Natural killer cell treated with Interleukin-12 subunit alpha and Interleukin-12 subunit beta and Interleukin-15 and Interleukin-18, amount 100 ng/mL, for 72 hours (primary cell): ENCODE results near the gene FGD6. TPM values are rescaled to one million over a fixed set of nuclear protein-coding genes. Genes with fewer than 3 reads are reported as not detected.
A peak's percentile ranks its signal among the peaks of the same experiment; 100 is the strongest.

Experiments
- ATAC-seq, 2 donors: fragments of 150-1000 bp; cut with Tn5 transposase in 1 of 2; sonication (Bioruptor Pico), chemical (Tn5 transposase) in 1 of 2; 2 replicates each; pipeline ENCODE4 v1.10.0; 2021
- DNase-seq: peaks from one replicate; pipeline ENCODE4 v3.0.0; 2022; ENCODE audit warnings: low spot score
- H3K27ac Mint-ChIP-seq, 2 donors: 1 replicate in 1 of 2; 2 replicates in 1 of 2; pipeline ENCODE4 v1.8.0; 2022; ENCODE audit warnings: mixed read lengths in 2 of 2, mild to moderate bottlenecking in 1 of 2, moderate library complexity in 1 of 2
- H3K27me3 Mint-ChIP-seq, 2 donors: 1 replicate in 1 of 2; 2 replicates in 1 of 2; pipeline ENCODE4 v1.8.0; 2022; ENCODE audit warnings: mixed read lengths in 2 of 2
- H3K36me3 Mint-ChIP-seq: one replicate; pipeline ENCODE4 v1.8.0; 2022; ENCODE audit warnings: mixed read lengths
- H3K4me1 Mint-ChIP-seq, 2 donors: 1 replicate in 1 of 2; 2 replicates in 1 of 2; pipeline ENCODE4 v1.8.0; 2022; ENCODE audit warnings: low read depth in 2 of 2, mixed read lengths in 2 of 2, mild to moderate bottlenecking in 1 of 2
- H3K4me3 Mint-ChIP-seq: one replicate; pipeline ENCODE4 v1.8.0; 2022; ENCODE audit warnings: mixed read lengths
- H3K9me3 Mint-ChIP-seq: 2 replicates; pipeline ENCODE4 v1.8.0; 2022; ENCODE audit warnings: mixed read lengths
- total RNA-seq, 2 donors: library from RNA; stranded (reverse); gene quantifications; one replicate each; pipeline ENCODE4 v1.2.3, GENCODE V29; 2022

Gene FGD6
- total RNA-seq, 2 donors from 2014 or later, result 0.62 to 2.0 TPM

- Mint-ChIP-seq H3K27me3 (no peaks in the 10 kb centered on the region), H3K4me3 (no peak overlapping the region), H3K9me3 (no peaks in the 10 kb centered on the region), H3K4me1 (no peaks in the 10 kb centered on the region), H3K27ac (no peak overlapping the region), H3K36me3 (no peaks in the 10 kb centered on the region)
- DNase-seq, result no peak
- ATAC-seq, result no peak
Measured at GRCh38 chr12:95136598-95136997, 80.7 kb downstream of the FGD6 start.

GRCh38 chr12:95134085-95134484 lies 83.2 kb downstream of the FGD6 start:
- no peaks in the 10 kb centered on the region for H3K27me3 Mint-ChIP-seq
- no peak overlapping the region for H3K4me3 Mint-ChIP-seq
- no peaks in the 10 kb centered on the region for H3K4me1 Mint-ChIP-seq
- no peaks in the 10 kb centered on the region for H3K9me3 Mint-ChIP-seq
- H3K27ac Mint-ChIP-seq, result no peak overlapping the region
- H3K36me3 Mint-ChIP-seq, result no peaks in the 10 kb centered on the region
- DNase-seq (no peak), ATAC-seq (no peak)

- ATAC-seq, result no peak
- DNase-seq, result no peak
- Mint-ChIP-seq H3K4me1 (no peaks in the 10 kb centered on the region), H3K4me3 (no peak overlapping the region), H3K36me3 (no peaks in the 10 kb centered on the region), H3K27me3 (no peaks in the 10 kb centered on the region), H3K27ac (no peak overlapping the region), H3K9me3 (no peaks in the 10 kb centered on the region)
Measured at GRCh38 chr12:95131589-95132340, 85.5 kb downstream of the FGD6 start.

- Mint-ChIP-seq H3K36me3 (no peaks in the 10 kb centered on the region), H3K4me3 (no peak overlapping the region)
- DNase-seq, result no peak
Measured at GRCh38 chr12:95130096-95130495, 87.2 kb downstream of the FGD6 start.

GRCh38 chr12:95129115-95129514 lies 88.2 kb downstream of the FGD6 start:
- H3K4me3 Mint-ChIP-seq, result no peak overlapping the region
- no peak overlapping the region for H3K27ac Mint-ChIP-seq
- DNase-seq (no peak), ATAC-seq (no peak)
- no peaks in the 10 kb centered on the region for H3K27me3 Mint-ChIP-seq
- H3K9me3 Mint-ChIP-seq, result no peaks in the 10 kb centered on the region
- H3K4me1 Mint-ChIP-seq, result no peaks in the 10 kb centered on the region
- H3K36me3 Mint-ChIP-seq, result no peaks in the 10 kb centered on the region

More at GRCh38 chr12:95130096-95130495, 87.2 kb downstream of the FGD6 start:
- no peaks in the 10 kb centered on the region for H3K4me1 Mint-ChIP-seq
- no peak for ATAC-seq
- H3K27me3 Mint-ChIP-seq, result no peaks in the 10 kb centered on the region
- H3K27ac Mint-ChIP-seq, result no peak overlapping the region
- H3K9me3 Mint-ChIP-seq, result no peaks in the 10 kb centered on the region

- H3K4me1 Mint-ChIP-seq, result no peaks in the 10 kb centered on the region
- DNase-seq (no peak), ATAC-seq (no peak)
- H3K27ac Mint-ChIP-seq, result no peak overlapping the region
- no peak overlapping the region for H3K4me3 Mint-ChIP-seq
- no peaks in the 10 kb centered on the region for H3K36me3 Mint-ChIP-seq
- no peaks in the 10 kb centered on the region for H3K27me3 Mint-ChIP-seq
- H3K9me3 Mint-ChIP-seq, result no peaks in the 10 kb centered on the region
Measured at GRCh38 chr12:95126736-95127135, 90.5 kb downstream of the FGD6 start.

- H3K4me1 Mint-ChIP-seq, result no peaks in the 10 kb centered on the region
- no peaks in the 10 kb centered on the region for H3K27me3 Mint-ChIP-seq
- no peak overlapping the region for H3K4me3 Mint-ChIP-seq
- H3K9me3 Mint-ChIP-seq, result no peaks in the 10 kb centered on the region
- H3K36me3 Mint-ChIP-seq, result no peaks in the 10 kb centered on the region
- H3K27ac Mint-ChIP-seq, result no peak overlapping the region
- ATAC-seq (no peak), DNase-seq (no peak)
Measured at GRCh38 chr12:95126076-95126475, 91.2 kb downstream of the FGD6 start.

- H3K4me3 Mint-ChIP-seq, result no peak overlapping the region
- no peak for ATAC-seq
- no peaks in the 10 kb centered on the region for H3K4me1 Mint-ChIP-seq
- H3K36me3 Mint-ChIP-seq, result no peaks in the 10 kb centered on the region
- DNase-seq, result no peak
- H3K27ac Mint-ChIP-seq, result no peak overlapping the region
- H3K9me3 Mint-ChIP-seq, result no peaks in the 10 kb centered on the region
- no peaks in the 10 kb centered on the region for H3K27me3 Mint-ChIP-seq
Measured at GRCh38 chr12:95124106-95124505, 93.2 kb downstream of the FGD6 start.

- no peak for DNase-seq
- H3K27ac Mint-ChIP-seq, result no peak overlapping the region
- peaks cover 0 to 4% of the 10 kb centered on the region in 2 donors for H3K4me1 Mint-ChIP-seq
- H3K4me3 Mint-ChIP-seq, result no peak overlapping the region
- no peaks in the 10 kb centered on the region for H3K27me3 Mint-ChIP-seq
- no peaks in the 10 kb centered on the region for H3K36me3 Mint-ChIP-seq
- ATAC-seq, result no peak
- no peaks in the 10 kb centered on the region for H3K9me3 Mint-ChIP-seq
Measured at GRCh38 chr12:95118788-95119179, 98.5 kb downstream of the FGD6 start.

- Mint-ChIP-seq H3K4me1 (peaks cover 0 to 4% of the 10 kb centered on the region in 2 donors), H3K36me3 (no peaks in the 10 kb centered on the region), H3K27ac (no peak overlapping the region), H3K27me3 (no peaks in the 10 kb centered on the region), H3K9me3 (no peaks in the 10 kb centered on the region), H3K4me3 (no peak overlapping the region)
- ATAC-seq (no peak), DNase-seq (no peak)
Measured at GRCh38 chr12:95118138-95118787, 99.0 kb downstream of the FGD6 start.

GRCh38 chr12:95117178-95117599 lies 100.1 kb downstream of the FGD6 start:
- Mint-ChIP-seq H3K4me3 (no peak overlapping the region), H3K36me3 (no peaks in the 10 kb centered on the region), H3K9me3 (no peaks in the 10 kb centered on the region), H3K27me3 (no peaks in the 10 kb centered on the region), H3K27ac (no peak overlapping the region), H3K4me1 (peaks cover 0 to 4% of the 10 kb centered on the region in 2 donors)
- ATAC-seq (peak; percentile 48 to 50), DNase-seq (no peak)

- Mint-ChIP-seq H3K4me1 (peaks cover 0 to 4% of the 10 kb centered on the region in 2 donors), H3K36me3 (no peaks in the 10 kb centered on the region), H3K9me3 (no peaks in the 10 kb centered on the region), H3K27me3 (no peaks in the 10 kb centered on the region), H3K4me3 (no peak overlapping the region), H3K27ac (no peak overlapping the region)
- DNase-seq (no peak), ATAC-seq (no peak)
Measured at GRCh38 chr12:95116773-95117172, 100.5 kb downstream of the FGD6 start.

- H3K4me1 Mint-ChIP-seq, result peaks cover 0 to 4% of the 10 kb centered on the region in 2 donors
- H3K36me3 Mint-ChIP-seq, result no peaks in the 10 kb centered on the region
- H3K9me3 Mint-ChIP-seq, result no peaks in the 10 kb centered on the region
- H3K27me3 Mint-ChIP-seq, result no peaks in the 10 kb centered on the region
- no peak overlapping the region for H3K27ac Mint-ChIP-seq
- ATAC-seq (no peak), DNase-seq (no peak)
- H3K4me3 Mint-ChIP-seq, result no peak overlapping the region
Measured at GRCh38 chr12:95116341-95116740, 100.9 kb downstream of the FGD6 start.

GRCh38 chr12:95115641-95116040 lies 101.6 kb downstream of the FGD6 start:
- no peaks in the 10 kb centered on the region for H3K36me3 Mint-ChIP-seq
- no peak overlapping the region for H3K4me3 Mint-ChIP-seq
- ATAC-seq (no peak), DNase-seq (no peak)
- H3K4me1 Mint-ChIP-seq, result peaks cover 0 to 4% of the 10 kb centered on the region in 2 donors
- H3K9me3 Mint-ChIP-seq, result no peaks in the 10 kb centered on the region
- H3K27ac Mint-ChIP-seq, result no peak overlapping the region
- H3K27me3 Mint-ChIP-seq, result no peaks in the 10 kb centered on the region
